Endothelial cell (in vitro differentiated cells): Measurements from ENCODE around the gene DMC1. TPM values are rescaled to one million over a fixed set of nuclear protein-coding genes. Genes with fewer than 3 reads are reported as not detected.

Experiments
- DNase-seq: peaks from one replicate; pipeline ENCODE4 v3.0.0; 2021; ENCODE audit warnings: low spot score
- H3K27ac Mint-ChIP-seq: one replicate; pipeline ENCODE4 v1.8.0; 2021; ENCODE audit warnings: mixed read lengths, inconsistent platforms; ENCODE audit not compliant: unreplicated experiment
- H3K27me3 Mint-ChIP-seq: one replicate; pipeline ENCODE4 v1.8.0; 2021; ENCODE audit warnings: mild to moderate bottlenecking, moderate library complexity, mixed read lengths, inconsistent platforms; ENCODE audit not compliant: unreplicated experiment
- H3K36me3 Mint-ChIP-seq: one replicate; pipeline ENCODE4 v1.8.0; 2021; ENCODE audit warnings: mild to moderate bottlenecking, low read depth, mixed read lengths, inconsistent platforms; ENCODE audit not compliant: unreplicated experiment
- H3K4me1 Mint-ChIP-seq: one replicate; pipeline ENCODE4 v1.8.0; 2021; ENCODE audit warnings: mild to moderate bottlenecking, mixed read lengths, inconsistent platforms; ENCODE audit not compliant: unreplicated experiment
- H3K4me3 Mint-ChIP-seq: one replicate; pipeline ENCODE4 v1.8.0; 2021; ENCODE audit warnings: mild to moderate bottlenecking, mixed read lengths, inconsistent platforms; ENCODE audit not compliant: unreplicated experiment
- H3K9me3 Mint-ChIP-seq: one replicate; pipeline ENCODE4 v1.8.0; 2021; ENCODE audit warnings: mixed read lengths, inconsistent platforms; ENCODE audit not compliant: unreplicated experiment
- CTCF ChIP-seq: fragments of 200-600 bp; sonication (generic); IDR thresholded peaks from one replicate; pipeline ENCODE4 v1.5.0; 2021; ENCODE audit warnings: antibody characterized with exemption; ENCODE audit not compliant: unreplicated experiment
- total RNA-seq: library from RNA; stranded (reverse); fragmentation: NEBNext Ultra II Directional; extraction: Animal tissue kit (Norgen Biotek cat#: 25700); gene quantifications from one replicate; pipeline ENCODE4 v1.2.1, GENCODE V29; 2021; ENCODE audit not compliant: unreplicated experiment

Gene DMC1
- total RNA-seq, 1 donor from 2014 or later = 3.5 TPM

GRCh38 chr22:38485783-38486182, 84.2 kb downstream of the DMC1 start:
- Mint-ChIP-seq H3K36me3 (peaks cover 58% of the 10 kb centered on the region), H3K4me3 (no peak overlapping the region), H3K9me3 (no peaks in the 10 kb centered on the region), H3K27ac (no peak overlapping the region), H3K4me1 (peaks cover 6% of the 10 kb centered on the region), H3K27me3 (peaks cover 4% of the 10 kb centered on the region)
- no peak for DNase-seq
- no peak for TF ChIP-seq CTCF

GRCh38 chr22:38484244-38484643, 85.7 kb downstream of the DMC1 start:
- H3K27ac Mint-ChIP-seq = no peak overlapping the region
- H3K4me3 Mint-ChIP-seq = peak overlapping the region; percentile 33

GRCh38 chr22:38482662-38483308, 87.2 kb downstream of the DMC1 start:
- TF ChIP-seq CTCF = no peak
- Mint-ChIP-seq H3K4me3 (no peak overlapping the region), H3K4me1 (peaks cover under 1% of the 10 kb centered on the region), H3K27me3 (peaks cover 2% of the 10 kb centered on the region), H3K27ac (no peak overlapping the region), H3K9me3 (no peaks in the 10 kb centered on the region), H3K36me3 (peaks cover 36% of the 10 kb centered on the region)
- DNase-seq = no peak

More at GRCh38 chr22:38484244-38484643, 85.7 kb downstream of the DMC1 start:
- no peak for DNase-seq
- H3K4me1 Mint-ChIP-seq = peaks cover 3% of the 10 kb centered on the region
- TF ChIP-seq CTCF = no peak
- H3K36me3 Mint-ChIP-seq = peaks cover 46% of the 10 kb centered on the region
- peaks cover 4% of the 10 kb centered on the region for H3K27me3 Mint-ChIP-seq
- no peaks in the 10 kb centered on the region for H3K9me3 Mint-ChIP-seq

GRCh38 chr22:38481871-38482332, 88.1 kb downstream of the DMC1 start:
- H3K9me3 Mint-ChIP-seq = no peaks in the 10 kb centered on the region
- no peak for DNase-seq
- H3K4me1 Mint-ChIP-seq = no peaks in the 10 kb centered on the region
- TF ChIP-seq CTCF = no peak
- H3K27me3 Mint-ChIP-seq = peaks cover 1% of the 10 kb centered on the region
- H3K36me3 Mint-ChIP-seq = peaks cover 35% of the 10 kb centered on the region
- no peak overlapping the region for H3K4me3 Mint-ChIP-seq
- H3K27ac Mint-ChIP-seq = no peak overlapping the region

- H3K9me3 Mint-ChIP-seq = no peaks in the 10 kb centered on the region
- no peak for DNase-seq
- H3K36me3 Mint-ChIP-seq = peaks cover 35% of the 10 kb centered on the region
- no peak for TF ChIP-seq CTCF
- peaks cover 1% of the 10 kb centered on the region for H3K27me3 Mint-ChIP-seq
- H3K4me1 Mint-ChIP-seq = no peaks in the 10 kb centered on the region
- no peak overlapping the region for H3K4me3 Mint-ChIP-seq
- H3K27ac Mint-ChIP-seq = peak overlapping the region; percentile 26
Measured at GRCh38 chr22:38481162-38481870, 88.7 kb downstream of the DMC1 start.
